ENCODE data around the gene HSPH1. TPM values are rescaled to one million over a fixed set of nuclear protein-coding genes. Genes with fewer than 3 reads are reported as not detected.

Gene HSPH1
- total RNA-seq, 3 donors from 2014 or later, result 24.3 to 80.0 (median 44.0) TPM

DNA sequence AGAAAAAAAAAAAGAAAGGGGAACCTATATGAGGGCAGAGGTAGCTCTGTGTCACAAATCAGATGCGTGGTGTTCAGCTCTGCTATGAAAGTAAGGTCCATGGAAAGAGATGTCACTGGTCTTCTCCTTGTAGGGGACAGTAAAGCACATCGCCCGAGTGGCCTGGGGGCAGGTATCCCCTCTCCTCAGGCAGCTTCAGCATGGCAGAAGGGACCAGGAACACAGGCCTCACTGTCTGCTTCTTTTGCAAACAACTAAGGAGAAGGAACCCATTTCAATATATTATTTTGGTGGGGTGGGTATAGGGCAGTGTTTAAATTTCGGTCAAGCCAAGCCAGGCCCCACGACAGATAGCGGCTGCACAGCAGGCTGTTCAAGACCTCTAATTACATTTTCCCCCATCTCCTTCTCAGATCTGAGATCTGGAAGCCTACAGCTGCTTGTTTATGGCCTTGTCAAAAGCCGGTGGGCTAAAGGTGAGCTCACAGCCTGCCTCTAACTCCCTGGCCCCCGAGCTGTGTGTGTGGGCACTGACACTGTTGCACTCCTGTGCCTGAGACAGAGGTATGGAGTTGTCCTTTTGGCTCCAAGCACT, 72.8 kb downstream of the HSPH1 start:
- Histone ChIP-seq H3K4me3 (no peak overlapping the region), H3K36me3 (ENCODE audit: low read depth) (no peaks in the 10 kb centered on the region), H3K9me3 (no peaks in the 10 kb centered on the region), H3K4me1 (ENCODE audit: low read depth) (no peaks in the 10 kb centered on the region)
- DNase-seq, result no peak
- no peak for ATAC-seq
- TF ChIP-seq CTCF (IDR thresholded peaks at IDR 0.05), result no peak
- intact Hi-C loops (cut with DNase I, micrococcal nuclease), result no loop called here

Other genes with a start within 250 kb of the HSPH1 start
- gene TEX26, start 229.2 kb downstream of the HSPH1 start, total RNA-seq, result not detected
- 1 to 10 TPM; 3.1 to 5.1 (median 4.0) TPM for gene B3GLCT, start 38.1 kb upstream of the HSPH1 start, total RNA-seq

Data from mucosa of descending colon (tissue), 3 donors.